B cell (primary cell): ENCODE data around the gene GRK3.

ENCODE experiments used
- CTCF ChIP-seq: fragments of 200-600 bp; IDR thresholded peaks from one replicate; pipeline ENCODE4 v1.8.0; 2022; ENCODE audit warnings: antibody characterized with exemption, mild to moderate bottlenecking
- EZH2 ChIP-seq: IDR thresholded peaks from 2 replicates; pipeline ENCODE4 v1.6.1; 2012; ENCODE audit warnings: borderline replicate concordance, low read depth, mild to moderate bottlenecking, moderate library complexity, low read length; ENCODE audit not compliant: insufficient read depth, poor library complexity, severe bottlenecking

GRCh38 chr22:25757686-25758085, 193.2 kb downstream of the GRK3 start:
- TF ChIP-seq CTCF: no peak
- no peak for TF ChIP-seq EZH2
